Stimulated activated memory B cell treated with anti-CD40 and anti-IgM and Interleukin-4, amounts not matched to agents 10 μg/mL and 1 μg/mL and 100 μg/mL, for 72 hours (primary cell): ENCODE data around the gene PICK1.
"Not testable (repeated sequence)": the region's sequence is repeated elsewhere in the genome, so short reads cannot be mapped to it uniquely, and the experiment has no call there.

Experiments used
- ATAC-seq: fragments of 150-1000 bp; cut with Tn5 transposase; 2 replicates; pipeline ENCODE4 v1.10.0; 2021
- H3K27ac Mint-ChIP-seq: one replicate; pipeline ENCODE4 v1.8.0; 2022; ENCODE audit warnings: mild to moderate bottlenecking, mixed read lengths
- H3K27me3 Mint-ChIP-seq: one replicate; pipeline ENCODE4 v1.8.0; 2022; ENCODE audit warnings: mixed read lengths
- H3K36me3 Mint-ChIP-seq: one replicate; pipeline ENCODE4 v1.8.0; 2022; ENCODE audit warnings: mixed read lengths
- H3K4me1 Mint-ChIP-seq: one replicate; pipeline ENCODE4 v1.8.0; 2022; ENCODE audit warnings: mixed read lengths
- H3K4me3 Mint-ChIP-seq: one replicate; pipeline ENCODE4 v1.8.0; 2022; ENCODE audit warnings: mild to moderate bottlenecking, moderate library complexity, mixed read lengths
- H3K9me3 Mint-ChIP-seq: one replicate; pipeline ENCODE4 v1.8.0; 2022; ENCODE audit warnings: mixed read lengths

PICK1 gene

GRCh38 chr22:38075105-38075825, 18.1 kb downstream of the PICK1 start:
- no peak for ATAC-seq
- H3K36me3 Mint-ChIP-seq = peaks cover 35% of the 10 kb centered on the region
- no peak overlapping the region for H3K27ac Mint-ChIP-seq
- no peaks in the 10 kb centered on the region for H3K4me1 Mint-ChIP-seq
- no peaks in the 10 kb centered on the region for H3K9me3 Mint-ChIP-seq
- H3K4me3 Mint-ChIP-seq = no peak overlapping the region
- H3K27me3 Mint-ChIP-seq = peaks cover 11% of the 10 kb centered on the region

GRCh38 chr22:38075961-38076360, 18.8 kb downstream of the PICK1 start:
- Mint-ChIP-seq H3K4me1 (no peaks in the 10 kb centered on the region), H3K9me3 (no peaks in the 10 kb centered on the region), H3K27me3 (peaks cover 14% of the 10 kb centered on the region), H3K4me3 (no peak overlapping the region), H3K27ac (no peak overlapping the region), H3K36me3 (peaks cover 28% of the 10 kb centered on the region)
- ATAC-seq = no peak

- peaks cover 20% of the 10 kb centered on the region for H3K27me3 Mint-ChIP-seq
- H3K36me3 Mint-ChIP-seq = peaks cover 21% of the 10 kb centered on the region
- no peak overlapping the region for H3K4me3 Mint-ChIP-seq
- no peaks in the 10 kb centered on the region for H3K9me3 Mint-ChIP-seq
- no peak overlapping the region for H3K27ac Mint-ChIP-seq
- no peak for ATAC-seq
- H3K4me1 Mint-ChIP-seq = peaks cover 5% of the 10 kb centered on the region
Measured at GRCh38 chr22:38077096-38077495, 19.9 kb downstream of the PICK1 start.

GRCh38 chr22:38077595-38077994, 20.4 kb downstream of the PICK1 start:
- Mint-ChIP-seq H3K27me3 (peaks cover 25% of the 10 kb centered on the region), H3K4me1 (peaks cover 10% of the 10 kb centered on the region), H3K36me3 (peaks cover 16% of the 10 kb centered on the region), H3K9me3 (no peaks in the 10 kb centered on the region), H3K4me3 (no peak overlapping the region), H3K27ac (no peak overlapping the region)
- no peak for ATAC-seq

- Mint-ChIP-seq H3K9me3 (no peaks in the 10 kb centered on the region), H3K4me3 (no peak overlapping the region)
Measured at GRCh38 chr22:38078046-38078840, 21.0 kb downstream of the PICK1 start.

GRCh38 chr22:38079208-38079607, 22.0 kb downstream of the PICK1 start:
- not testable (repeated sequence) for H3K9me3 Mint-ChIP-seq, H3K36me3 Mint-ChIP-seq, ATAC-seq, H3K27ac Mint-ChIP-seq, H3K4me3 Mint-ChIP-seq
- peaks cover 41% of the 10 kb centered on the region for H3K27me3 Mint-ChIP-seq
- peaks cover 10% of the 10 kb centered on the region for H3K4me1 Mint-ChIP-seq

More at GRCh38 chr22:38078046-38078840, 21.0 kb downstream of the PICK1 start:
- H3K27me3 Mint-ChIP-seq = peaks cover 32% of the 10 kb centered on the region
- H3K36me3 Mint-ChIP-seq = peaks cover 10% of the 10 kb centered on the region
- peaks cover 10% of the 10 kb centered on the region for H3K4me1 Mint-ChIP-seq
- no peak overlapping the region for H3K27ac Mint-ChIP-seq
- no peak for ATAC-seq

- H3K9me3 Mint-ChIP-seq = no peaks in the 10 kb centered on the region
- H3K27ac Mint-ChIP-seq = no peak overlapping the region
Measured at GRCh38 chr22:38079804-38080203, 22.6 kb downstream of the PICK1 start.

GRCh38 chr22:38080474-38080849, 23.3 kb downstream of the PICK1 start:
- Mint-ChIP-seq H3K27ac (no peak overlapping the region), H3K36me3 (peaks cover 6% of the 10 kb centered on the region), H3K27me3 (peaks cover 41% of the 10 kb centered on the region), H3K4me1 (peaks cover 10% of the 10 kb centered on the region), H3K4me3 (no peak overlapping the region), H3K9me3 (no peaks in the 10 kb centered on the region)
- no peak for ATAC-seq

More at GRCh38 chr22:38079804-38080203, 22.6 kb downstream of the PICK1 start:
- H3K27me3 Mint-ChIP-seq = peaks cover 41% of the 10 kb centered on the region
- ATAC-seq = no peak
- H3K4me3 Mint-ChIP-seq = no peak overlapping the region
- H3K36me3 Mint-ChIP-seq = peaks cover 3% of the 10 kb centered on the region
- H3K4me1 Mint-ChIP-seq = peaks cover 10% of the 10 kb centered on the region

- Mint-ChIP-seq H3K9me3 (no peaks in the 10 kb centered on the region), H3K4me1 (peaks cover 10% of the 10 kb centered on the region), H3K36me3 (peaks cover 7% of the 10 kb centered on the region), H3K4me3 (no peak overlapping the region), H3K27ac (no peak overlapping the region), H3K27me3 (peaks cover 41% of the 10 kb centered on the region)
- no peak for ATAC-seq
Measured at GRCh38 chr22:38080850-38081635, 23.8 kb downstream of the PICK1 start.

- peaks cover 11% of the 10 kb centered on the region for H3K36me3 Mint-ChIP-seq
Measured at GRCh38 chr22:38081636-38081940, 24.4 kb downstream of the PICK1 start.

GRCh38 chr22:38081941-38082828, 25.0 kb downstream of the PICK1 start:
- H3K27ac Mint-ChIP-seq = no peak overlapping the region
- H3K27me3 Mint-ChIP-seq = peaks cover 42% of the 10 kb centered on the region
- no peaks in the 10 kb centered on the region for H3K9me3 Mint-ChIP-seq
- no peak overlapping the region for H3K4me3 Mint-ChIP-seq
- peaks cover 11% of the 10 kb centered on the region for H3K36me3 Mint-ChIP-seq
- peaks cover 10% of the 10 kb centered on the region for H3K4me1 Mint-ChIP-seq
- peak; percentile 47 for ATAC-seq

More at GRCh38 chr22:38081636-38081940, 24.4 kb downstream of the PICK1 start:
- H3K27ac Mint-ChIP-seq = no peak overlapping the region
- peaks cover 10% of the 10 kb centered on the region for H3K4me1 Mint-ChIP-seq
- ATAC-seq = no peak
- no peak overlapping the region for H3K4me3 Mint-ChIP-seq
- no peaks in the 10 kb centered on the region for H3K9me3 Mint-ChIP-seq
- H3K27me3 Mint-ChIP-seq = peaks cover 41% of the 10 kb centered on the region

GRCh38 chr22:38082986-38083710, 25.9 kb downstream of the PICK1 start:
- Mint-ChIP-seq H3K4me1 (peaks cover 10% of the 10 kb centered on the region), H3K4me3 (no peak overlapping the region), H3K9me3 (no peaks in the 10 kb centered on the region), H3K27ac (no peak overlapping the region), H3K27me3 (peaks cover 52% of the 10 kb centered on the region), H3K36me3 (peaks cover 11% of the 10 kb centered on the region)
- no peak for ATAC-seq

GRCh38 chr22:38083931-38084631, 26.9 kb downstream of the PICK1 start, which contains the start of gene SLC16A8:
Gene SLC16A8 (minus strand): TSS chr22:38084184. CDS start chr22:38082873, 1,311 bp downstream.
- Mint-ChIP-seq H3K27ac (no peak within 1 kb of the TSS), H3K36me3 (peaks cover 11% of the 10 kb centered on the region), H3K27me3 (peaks cover 56% of the 10 kb centered on the region), H3K4me1 (peaks cover 10% of the 10 kb centered on the region), H3K9me3 (no peaks in the 10 kb centered on the region), H3K4me3 (no peak within 1 kb of the TSS)
- ATAC-seq = no peak
